ENCODE results near the gene HSPD1.

The HSPD1 gene

GRCh38 chr2:197499594-197500502, at the start of gene HSPD1, which contains the start of gene HSPE1:
Gene HSPD1 (minus strand): TSS chr2:197499840. CDS start chr2:197498848, 992 bp downstream.
Gene HSPE1 (plus strand): TSS chr2:197500379. CDS start chr2:197500437, 58 bp downstream.
- peaks cover 47% of the 10 kb centered on the region for H3K36me3 ChIP-seq (replicated peaks; ENCODE audit: insufficient read depth, low read length)
- no peak for TF ChIP-seq EZH2phosphoT487 (IDR thresholded peaks at IDR 0.05; ENCODE audit: low read length)
- no peak for TF ChIP-seq CTCF (IDR thresholded peaks at IDR 0.05; ENCODE audit: low read length)
- peaks cover 22% of the 10 kb centered on the region for H3F3A ChIP-seq (ENCODE audit: insufficient read depth, low read length)
- peaks cover 31% of the 10 kb centered on the region for H3K4me1 ChIP-seq (ENCODE audit: low read length)
- peaks cover 93% of the 10 kb centered on the region for H3K79me2 ChIP-seq (ENCODE audit: low read length)
- peak within 1 kb of the TSS; percentile 90 for H3K9ac ChIP-seq (ENCODE audit: low read length)
- H3K4me2 ChIP-seq (ENCODE audit: low read depth, low read length) = peak within 1 kb of the TSS; percentile 83
- H3K27me3 ChIP-seq (replicated peaks; ENCODE audit: insufficient read depth, low read length) = no peaks in the 10 kb centered on the region
- peak; percentile 100 for DNase-seq
- H4K20me1 ChIP-seq (ENCODE audit: insufficient read depth, low read length) = peaks cover 28% of the 10 kb centered on the region
- H3K27ac ChIP-seq (ENCODE audit: low read length) = peak within 1 kb of the TSS; percentile 92
- H3K9me2 ChIP-seq (replicated peaks; ENCODE audit: insufficient read depth, low read length) = no peaks in the 10 kb centered on the region
- no peak within 1 kb of the TSS for H2AFZ ChIP-seq (ENCODE audit: low read length)
- H3K4me3 ChIP-seq (ENCODE audit: low read length) = peak within 1 kb of the TSS; percentile 78
- H3K9me3 ChIP-seq (replicated peaks; ENCODE audit: insufficient read depth, low read length) = no peaks in the 10 kb centered on the region

GRCh38 chr2:197548582-197548981, 48.9 kb upstream of the HSPD1 start:
- Histone ChIP-seq H4K20me1 (ENCODE audit: insufficient read depth, low read length) (no peaks in the 10 kb centered on the region), H2AFZ (ENCODE audit: low read length) (no peak overlapping the region), H3K27me3 (replicated peaks; ENCODE audit: insufficient read depth, low read length) (no peaks in the 10 kb centered on the region), H3K36me3 (replicated peaks; ENCODE audit: insufficient read depth, low read length) (peaks cover 6% of the 10 kb centered on the region; the same call in 1 of the 2 replicates), H3K4me3 (ENCODE audit: low read length) (no peak overlapping the region), H3K9me2 (replicated peaks; ENCODE audit: insufficient read depth, low read length) (no peaks in the 10 kb centered on the region), H3K9me3 (replicated peaks; ENCODE audit: insufficient read depth, low read length) (no peaks in the 10 kb centered on the region), H3F3A (ENCODE audit: insufficient read depth, low read length) (no peaks in the 10 kb centered on the region), H3K79me2 (ENCODE audit: low read length) (peaks cover 33% of the 10 kb centered on the region), H3K27ac (ENCODE audit: low read length) (no peak overlapping the region), H3K4me2 (ENCODE audit: low read depth, low read length) (no peak overlapping the region), H3K9ac (ENCODE audit: low read length) (no peak overlapping the region), H3K4me1 (ENCODE audit: low read length) (no peaks in the 10 kb centered on the region)
- DNase-seq = no peak
- TF ChIP-seq CTCF (IDR thresholded peaks at IDR 0.05; ENCODE audit: low read length) (no peak), EZH2 (optimal IDR thresholded peaks at IDR 0.05; ENCODE audit: low read depth, low read length) (no peak), EZH2phosphoT487 (IDR thresholded peaks at IDR 0.05; ENCODE audit: low read length) (no peak)

- no peak overlapping the region for H3K9ac ChIP-seq (ENCODE audit: low read length)
- H3K9me3 ChIP-seq (replicated peaks; ENCODE audit: insufficient read depth, low read length) = no peaks in the 10 kb centered on the region
- no peaks in the 10 kb centered on the region for H3K27me3 ChIP-seq (replicated peaks; ENCODE audit: insufficient read depth, low read length)
- no peak for TF ChIP-seq CTCF (IDR thresholded peaks at IDR 0.05; ENCODE audit: low read length)
- TF ChIP-seq EZH2phosphoT487 (IDR thresholded peaks at IDR 0.05; ENCODE audit: low read length) = no peak
- TF ChIP-seq EZH2 (optimal IDR thresholded peaks at IDR 0.05; ENCODE audit: low read depth, low read length) = no peak
- no peak overlapping the region for H3K4me3 ChIP-seq (ENCODE audit: low read length)
- H3K36me3 ChIP-seq (replicated peaks; ENCODE audit: insufficient read depth, low read length) = peaks cover 6% of the 10 kb centered on the region; the same call in 1 of the 2 replicates
- H3F3A ChIP-seq (ENCODE audit: insufficient read depth, low read length) = no peaks in the 10 kb centered on the region
- H3K4me2 ChIP-seq (ENCODE audit: low read depth, low read length) = no peak overlapping the region
- H4K20me1 ChIP-seq (ENCODE audit: insufficient read depth, low read length) = no peaks in the 10 kb centered on the region
- H3K79me2 ChIP-seq (ENCODE audit: low read length) = peaks cover 41% of the 10 kb centered on the region
- DNase-seq = no peak
- no peak overlapping the region for H2AFZ ChIP-seq (ENCODE audit: low read length)
- H3K27ac ChIP-seq (ENCODE audit: low read length) = no peak overlapping the region
- H3K4me1 ChIP-seq (ENCODE audit: low read length) = no peaks in the 10 kb centered on the region
- no peaks in the 10 kb centered on the region for H3K9me2 ChIP-seq (replicated peaks; ENCODE audit: insufficient read depth, low read length)
Measured at GRCh38 chr2:197547163-197547900, 47.7 kb upstream of the HSPD1 start.
